ENCODE results near the gene OSBPL1A.

Gene OSBPL1A

GRCh38 chr18:24397694-24398368, at the start of gene OSBPL1A:
Gene OSBPL1A, minus strand, starts transcription at chr18:24397824. Its CDS starts 20,291 bp downstream, at chr18:24377533.
- DNase-seq, result peak; percentile 77 to 88

GRCh38 chr18:24446953-24447538, 49.4 kb upstream of the OSBPL1A start:
- DNase-seq, result no peak

GRCh38 chr18:24446453-24446852, 48.8 kb upstream of the OSBPL1A start:
- DNase-seq, result no peak

- no peak for DNase-seq
These were observed 46.2 kb upstream of the OSBPL1A start for GRCh38 chr18:24443870-24444269.

- DNase-seq, result no peak
These were observed 39.3 kb upstream of the OSBPL1A start for GRCh38 chr18:24436939-24437338.

GRCh38 chr18:24432618-24433017, 35.0 kb upstream of the OSBPL1A start:
- no peak for DNase-seq

- DNase-seq, result no peak
These were observed 31.6 kb upstream of the OSBPL1A start for GRCh38 chr18:24429188-24429587.

GRCh38 chr18:24428709-24429108, 31.1 kb upstream of the OSBPL1A start:
- no peak for DNase-seq

GRCh38 chr18:24427484-24427883, 29.9 kb upstream of the OSBPL1A start:
- no peak for DNase-seq

GRCh38 chr18:24426398-24427294, 29.0 kb upstream of the OSBPL1A start, which contains the start of gene IMPACT:
Gene IMPACT, plus strand, starts transcription at chr18:24426670. Its CDS starts 87 bp downstream, at chr18:24426757.
- peak; percentile 81 to 85 for DNase-seq

GRCh38 chr18:24426073-24426397, 28.4 kb upstream of the OSBPL1A start:
- DNase-seq, result no peak

GRCh38 chr18:24421831-24422230, 24.2 kb upstream of the OSBPL1A start:
- DNase-seq, result no peak

GRCh38 chr18:24420551-24420950, 22.9 kb upstream of the OSBPL1A start:
- no peak for DNase-seq

GRCh38 chr18:24417480-24417879, 19.9 kb upstream of the OSBPL1A start:
- no peak for DNase-seq

GRCh38 chr18:24414349-24415003, 16.9 kb upstream of the OSBPL1A start:
- DNase-seq, result peak; percentile 27 to 34

GRCh38 chr18:24413148-24413547, 15.5 kb upstream of the OSBPL1A start:
- DNase-seq, result no peak

GRCh38 chr18:24408496-24408895, 10.9 kb upstream of the OSBPL1A start:
- no peak for DNase-seq

GRCh38 chr18:24404591-24404990, 7.0 kb upstream of the OSBPL1A start:
- no peak for DNase-seq

- no peak for DNase-seq
These were observed 5.5 kb upstream of the OSBPL1A start for GRCh38 chr18:24403076-24403475.

GRCh38 chr18:24402209-24402785, 4.7 kb upstream of the OSBPL1A start:
- DNase-seq, result peak in 1 of 2 donors; percentile 21

- DNase-seq, result no peak
These were observed 3.0 kb upstream of the OSBPL1A start for GRCh38 chr18:24400587-24400986.

GRCh38 chr18:24398540-24398939, 916 bp upstream of the OSBPL1A start:
- no peak for DNase-seq

All from stimulated activated CD4-positive, alpha-beta T cell treated with anti-CD3 and anti-CD28 coated beads, Interleukin-2, amount 100 ng/mL, for 24 hours (primary cell).